ENCODE results near the gene RALGPS1.

Gene RALGPS1

DNA sequence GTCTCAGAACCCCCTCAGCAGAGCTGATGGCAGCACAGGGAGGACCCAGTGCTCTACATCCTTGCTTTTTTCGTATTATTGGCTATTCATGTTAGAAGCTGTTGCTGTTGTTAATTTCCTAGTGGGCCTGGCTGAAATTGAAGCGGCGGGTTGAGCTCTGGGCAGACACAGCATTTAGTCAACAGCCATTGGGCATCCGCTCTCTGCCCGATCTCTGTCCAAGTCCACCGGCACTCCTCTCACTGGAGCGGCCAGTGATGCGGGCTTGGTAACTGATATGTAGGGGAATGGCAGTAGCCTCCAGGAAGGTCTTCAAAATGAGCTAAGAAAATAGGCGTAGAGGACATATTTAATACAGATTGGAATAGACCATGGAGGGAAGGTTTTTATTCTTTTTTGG lies 348.7 kb downstream of the RALGPS1 start:
- DNase-seq (ENCODE audit: low read depth), result no peak

GRCh38 chr9:127263664-127264063 lies 349.1 kb downstream of the RALGPS1 start:
- no peak for DNase-seq (ENCODE audit: low read depth)

DNA sequence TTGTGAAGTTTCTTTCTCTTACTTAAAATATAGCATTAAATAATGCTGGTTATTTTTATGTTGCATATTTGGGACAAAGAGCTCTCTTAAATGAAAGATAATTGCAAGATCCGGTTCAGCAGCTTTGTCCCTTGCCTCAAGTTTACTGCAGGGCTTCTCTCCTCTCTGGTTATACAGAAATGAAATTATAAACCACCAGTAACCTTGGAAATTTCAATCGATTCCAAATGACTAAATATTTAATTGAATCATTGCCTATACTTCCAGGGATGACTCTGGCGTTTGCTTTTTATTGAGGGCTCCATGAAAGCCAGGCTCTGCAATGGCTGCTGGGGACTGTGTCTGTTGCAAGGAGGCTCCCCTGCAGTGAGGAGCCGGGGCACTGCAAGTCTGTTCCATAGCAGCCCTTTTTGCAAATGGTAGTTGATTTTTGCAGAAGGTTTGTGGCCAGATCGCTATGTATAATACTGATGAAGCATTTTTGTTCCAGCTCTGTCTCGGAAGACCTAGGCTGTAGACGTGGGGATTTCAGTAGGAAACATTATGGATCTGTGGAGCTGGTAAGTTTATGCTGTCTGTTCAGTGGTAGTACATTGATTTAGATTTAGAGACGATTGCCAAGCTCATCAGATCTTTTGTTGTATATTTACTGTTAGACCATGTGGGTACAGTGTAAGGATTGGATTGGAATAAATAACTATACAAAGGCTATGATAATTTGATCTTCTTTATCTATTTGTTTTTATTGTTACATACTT lies 350.1 kb downstream of the RALGPS1 start, which contains the start of gene GARNL3:
Gene GARNL3, plus strand, starts transcription at position 313 of the 758 bp plus-strand sequence. Its CDS starts 104 bp downstream, at position 417.
- DNase-seq (ENCODE audit: low read depth), result no peak

- DNase-seq (ENCODE audit: low read depth), result no peak
Observed at GRCh38 chr9:127267793-127268525, 353.4 kb downstream of the RALGPS1 start.

DNA sequence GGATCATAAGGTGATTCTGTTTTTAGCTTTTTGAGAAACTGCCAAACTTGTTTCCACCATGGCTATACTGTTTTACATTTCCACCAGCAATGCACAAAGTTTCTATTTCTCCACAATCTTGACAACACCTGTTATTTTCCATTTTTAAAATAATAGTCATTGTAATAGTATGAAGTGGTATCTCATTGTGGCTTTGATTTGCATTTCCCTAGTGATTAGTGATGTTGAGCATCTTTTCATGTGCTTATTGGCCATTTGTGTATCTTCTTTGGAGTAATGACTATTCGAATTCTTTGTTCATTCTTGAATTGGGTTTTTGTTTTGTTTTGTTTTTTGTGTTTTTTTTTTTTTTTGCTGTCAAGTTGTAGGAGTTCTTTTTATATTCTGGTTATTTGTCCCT lies 354.9 kb downstream of the RALGPS1 start:
- no peak for DNase-seq (ENCODE audit: low read depth)

Data from activated T-helper 9 cell treated with anti-CD3 and anti-CD28 coated beads, Interleukin-2, amount 50 U/mL, for 16 hours (primary cell).